ENCODE measurements around the gene FURIN.

DNA sequence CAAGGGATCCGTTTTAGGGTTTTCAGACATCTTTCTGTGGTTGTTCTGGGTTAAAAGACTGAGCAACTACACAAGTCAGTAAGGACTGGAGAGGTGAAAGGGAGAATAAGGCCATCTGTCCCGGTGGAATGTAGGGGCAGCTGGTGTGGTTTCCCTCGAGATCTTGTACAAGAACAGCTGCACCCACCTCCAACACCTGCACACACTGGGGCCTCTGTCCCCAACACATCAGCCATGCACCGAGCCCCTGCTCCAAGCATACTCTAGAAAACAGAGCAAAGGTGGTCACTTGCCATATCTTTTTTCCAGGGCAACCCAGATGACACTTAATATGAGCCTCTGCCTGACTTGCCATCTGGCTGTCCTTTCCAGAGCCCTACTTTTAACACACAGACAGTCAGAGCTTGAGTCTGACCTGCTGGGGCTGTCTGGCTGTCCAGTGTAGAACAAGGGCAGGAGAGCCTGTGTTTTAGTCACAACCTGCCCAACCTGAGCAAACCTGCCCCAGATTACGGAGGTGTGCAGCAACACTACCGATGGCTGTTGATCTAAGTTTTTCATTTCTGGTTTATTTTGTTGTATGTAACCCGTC, 46.9 kb downstream of the FURIN start:
- no peak for TF ChIP-seq CTCF (IDR thresholded peaks at IDR 0.05)
- TF ChIP-seq POLR2A (IDR thresholded peaks at IDR 0.05; ENCODE audit: low read length), result no peak
- TF ChIP-seq RFX5 (IDR thresholded peaks at IDR 0.05), result no peak
- no peak for TF ChIP-seq REST (IDR thresholded peaks at IDR 0.05)
- no peak for TF ChIP-seq EP300 (IDR thresholded peaks at IDR 0.05)
- no peak for TF ChIP-seq HEYL (CRISPR knock-in tag; IDR thresholded peaks at IDR 0.05)
- TF ChIP-seq SREBF2 (IDR thresholded peaks at IDR 0.05), result no peak
- TF ChIP-seq ESRRA (IDR thresholded peaks at IDR 0.05; ENCODE audit: borderline replicate concordance, low read length), result no peak
- no peak for TF ChIP-seq MYC (IDR thresholded peaks at IDR 0.05; ENCODE audit: borderline replicate concordance, low read length)
- TF ChIP-seq RCOR1 (IDR thresholded peaks at IDR 0.05; ENCODE audit: low read depth, low read length), result no peak
